B cell (primary cell): ENCODE measurements around the gene FERD3L. TPM values are rescaled to one million over a fixed set of nuclear protein-coding genes. Genes with fewer than 3 reads are reported as not detected.

Experiments
- ATAC-seq: fragments of 200-7000 bp; cut with Tn5 transposase; one replicate; pipeline ENCODE4 v1.10.0; 2021; ENCODE audit warnings: low read depth, mild to moderate bottlenecking, moderate number of reproducible peaks, moderate library complexity
- CTCF ChIA-PET: fragments of 350-600 bp; sonication (Branson Sonifier 250); formaldehyde crosslinking; loops from one replicate; lab custom pipeline; 2021; ENCODE audit warnings: antibody characterized with exemption, inconsistent platforms; lab: Charles Lee
- POLR2A ChIA-PET: fragments of 350-600 bp; sonication (Branson Sonifier 250); formaldehyde crosslinking; loops from one replicate; lab custom pipeline; 2021; ENCODE audit warnings: antibody characterized with exemption; lab: Charles Lee
- DNase-seq: peaks from one replicate; pipeline ENCODE4 v3.0.0; 2013
- H2AFZ ChIP-seq: 2 replicates; pipeline ENCODE4 v1.6.1; 2012; ENCODE audit warnings: mild to moderate bottlenecking, low read depth, low read length; ENCODE audit not compliant: insufficient read depth, poor library complexity, severe bottlenecking
- H3K27ac ChIP-seq, 2 donors: 1 replicate in 1 of 2; 2 replicates in 1 of 2; pipeline ENCODE4 v1.5.1; 2012 to 2013; ENCODE audit warnings: low read length in 2 of 2, mild to moderate bottlenecking in 2 of 2, moderate library complexity in 1 of 2
- H3K27me3 ChIP-seq, 4 experiments: fragments of 200-600 bp in 1 of 4; sonication (generic) in 1 of 4; replicated peaks in 1 of 4; 1 replicate in 2 of 4; 2 replicates in 2 of 4; pipeline versions ENCODE4 v1.6.1 to v1.7.0; 2013 to 2016; ENCODE audit warnings: low read length in 3 of 4, mild to moderate bottlenecking in 2 of 4, mixed read lengths in 1 of 4, moderate library complexity in 1 of 4; ENCODE audit not compliant: insufficient read depth in 4 of 4, control insufficient read depth in 3 of 4; ENCODE audit errors: control extremely low read depth in 1 of 4
- H3K36me3 ChIP-seq, 2 experiments: replicated peaks in 1 of 2; 1 replicate in 1 of 2; 2 replicates in 1 of 2; pipeline versions ENCODE4 v1.6.1 to v1.7.1; 2013; ENCODE audit warnings: low read length in 1 of 2; ENCODE audit not compliant: insufficient read depth in 2 of 2, control insufficient read depth in 1 of 2; ENCODE audit errors: control extremely low read depth in 1 of 2, extremely low read depth in 1 of 2
- H3K4me1 ChIP-seq, 2 donors: fragments of 200-600 bp in 1 of 2; sonication (generic) in 1 of 2; 1 replicate in 1 of 2; 2 replicates in 1 of 2; pipeline versions ENCODE4 v1.5.1 to v1.6.1; 2013 to 2017; ENCODE audit warnings: low read length in 2 of 2; ENCODE audit not compliant: control insufficient read depth in 2 of 2, insufficient read depth in 2 of 2
- H3K4me2 ChIP-seq: replicated peaks from 2 replicates; pipeline ENCODE3; 2012; ENCODE audit warnings: mild to moderate bottlenecking, low read depth, low read length; ENCODE audit not compliant: poor library complexity, severe bottlenecking
- H3K4me3 ChIP-seq, 5 experiments: fragments of 200-600 bp in 1 of 5; sonication (generic) in 1 of 5; 1 replicate in 3 of 5; 2 replicates in 2 of 5; pipeline versions ENCODE4 v1.5.1 to v1.7.0; 2011 to 2016; ENCODE audit warnings: low read length in 4 of 5, mild to moderate bottlenecking in 4 of 5, low read depth in 2 of 5, control low read depth in 1 of 5, moderate library complexity in 1 of 5; ENCODE audit not compliant: insufficient read depth in 1 of 5; ENCODE audit errors: control extremely low read depth in 1 of 5, extremely low read depth in 1 of 5
- H3K79me2 ChIP-seq: fragments of 200-600 bp; sonication (generic); one replicate; pipeline ENCODE4 v1.6.0; 2016; ENCODE audit warnings: low read length; ENCODE audit not compliant: control insufficient read depth, insufficient read depth
- H3K9ac ChIP-seq: fragments of 200-600 bp; sonication (generic); 2 replicates; pipeline ENCODE4 v1.6.1; 2017; ENCODE audit warnings: mild to moderate bottlenecking, low read length, moderate library complexity
- H3K9me3 ChIP-seq, 3 donors: one replicate each; pipeline versions ENCODE4 v1.6.1 to v1.7.1; 2013; ENCODE audit warnings: low read length in 2 of 3; ENCODE audit not compliant: control insufficient read depth in 2 of 3, insufficient read depth in 1 of 3; ENCODE audit errors: control extremely low read depth in 1 of 3
- H4K20me1 ChIP-seq: 2 replicates; pipeline ENCODE4 v1.6.0; 2012; ENCODE audit warnings: mild to moderate bottlenecking, low read length; ENCODE audit not compliant: insufficient read depth, control insufficient read depth, poor library complexity, severe bottlenecking
- H3K27ac Mint-ChIP-seq: one replicate; pipeline ENCODE4 v1.8.0; 2021; ENCODE audit warnings: mixed read lengths
- H3K27me3 Mint-ChIP-seq: one replicate; pipeline ENCODE4 v1.8.0; 2021; ENCODE audit warnings: mixed read lengths
- H3K4me1 Mint-ChIP-seq: one replicate; pipeline ENCODE4 v1.8.0; 2021; ENCODE audit warnings: mixed read lengths
- H3K4me3 Mint-ChIP-seq: one replicate; pipeline ENCODE4 v1.8.0; 2021; ENCODE audit warnings: mixed read lengths
- H3K9me3 Mint-ChIP-seq: one replicate; pipeline ENCODE4 v1.8.0; 2022; ENCODE audit warnings: mixed read lengths; ENCODE audit not compliant: insufficient read depth
- EZH2 ChIP-seq: IDR thresholded peaks from 2 replicates; pipeline ENCODE4 v1.6.1; 2012; ENCODE audit warnings: borderline replicate concordance, low read depth, mild to moderate bottlenecking, moderate library complexity, low read length; ENCODE audit not compliant: insufficient read depth, poor library complexity, severe bottlenecking
- WGBS: methylation state at CpG from one replicate; pipeline ENCODE4 v1.1.5; 2013; ENCODE audit warnings: missing lambda C conversion rate; ENCODE audit not compliant: insufficient coverage; 5-methylcytosine and 5-hydroxymethylcytosine counted together
- intact Hi-C: fragments of 100-400 bp; cut with micrococcal nuclease; formaldehyde crosslinking; loops from one replicate; pipeline ENCODE4 v1.10.0; 2022
- polyA plus RNA-seq: library from polyadenylated mRNA; depleted of rRNA; stranded (reverse); fragments of >200 nt; gene quantifications from 2 replicates; pipeline ENCODE4 v1.2.3, GENCODE V29; 2012
- total RNA-seq, 2 donors: library from RNA; stranded (reverse); fragments of 120-200 nt in 1 of 2; gene quantifications; 1 replicate in 1 of 2; 2 replicates in 1 of 2; pipeline versions ENCODE4 v1.2.3 to v1.2.4, GENCODE V29; 2013 to 2022
- TF ChIP-seq, protein P1 (sequence below): fragments of 200-600 bp; IDR thresholded peaks from one replicate; pipeline ENCODE4 v1.8.0; 2022; ENCODE audit warnings: antibody characterized with exemption, mild to moderate bottlenecking

Gene FERD3L
- total and polyA plus RNA-seq, 2 donors (not counting 1 experiment from before 2014, with no cell fraction given), result not detected

DNA sequence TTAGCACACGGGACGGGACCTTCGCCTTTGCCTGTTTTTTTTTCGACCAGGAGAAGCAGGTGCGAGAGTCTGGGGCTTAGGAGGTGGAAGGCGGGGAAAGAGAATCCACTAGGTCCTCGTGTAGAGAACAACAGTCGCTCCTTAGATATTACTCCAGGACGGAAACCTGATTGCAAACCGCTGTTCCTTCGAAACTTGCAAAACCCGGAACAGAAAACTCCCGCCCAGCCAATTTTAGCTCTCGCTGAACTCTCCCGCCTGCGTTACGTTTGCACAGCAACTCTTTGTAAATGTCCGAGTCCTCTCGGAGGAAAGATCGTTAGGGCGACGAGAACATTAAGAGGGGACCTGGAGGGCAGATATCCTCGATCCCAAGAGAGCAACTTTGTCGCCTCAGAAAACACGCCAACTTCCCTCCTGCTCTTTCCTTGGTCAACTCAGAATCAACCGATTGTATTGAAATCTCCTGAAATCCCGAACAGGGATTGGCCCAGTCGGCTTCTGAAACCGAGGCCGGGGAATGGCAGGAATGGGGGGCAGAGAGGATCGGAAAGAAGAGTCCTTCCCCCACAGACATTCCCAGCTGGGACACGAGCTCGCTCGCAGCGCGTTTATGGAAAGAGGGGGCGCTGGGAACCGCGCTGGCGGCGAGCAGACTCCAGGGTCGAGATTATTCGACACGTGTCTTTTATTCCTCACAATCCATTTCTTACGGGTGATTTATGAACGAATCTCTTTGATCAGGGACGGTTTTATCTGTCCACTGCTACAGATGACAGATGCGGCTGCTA lies 37.7 kb downstream of the FERD3L start:
- peaks cover 27 to 46% of the 10 kb centered on the region in 2 donors for H3K4me1 ChIP-seq
- TF ChIP-seq EZH2, result no peak
- TF ChIP-seq, protein P1, sequence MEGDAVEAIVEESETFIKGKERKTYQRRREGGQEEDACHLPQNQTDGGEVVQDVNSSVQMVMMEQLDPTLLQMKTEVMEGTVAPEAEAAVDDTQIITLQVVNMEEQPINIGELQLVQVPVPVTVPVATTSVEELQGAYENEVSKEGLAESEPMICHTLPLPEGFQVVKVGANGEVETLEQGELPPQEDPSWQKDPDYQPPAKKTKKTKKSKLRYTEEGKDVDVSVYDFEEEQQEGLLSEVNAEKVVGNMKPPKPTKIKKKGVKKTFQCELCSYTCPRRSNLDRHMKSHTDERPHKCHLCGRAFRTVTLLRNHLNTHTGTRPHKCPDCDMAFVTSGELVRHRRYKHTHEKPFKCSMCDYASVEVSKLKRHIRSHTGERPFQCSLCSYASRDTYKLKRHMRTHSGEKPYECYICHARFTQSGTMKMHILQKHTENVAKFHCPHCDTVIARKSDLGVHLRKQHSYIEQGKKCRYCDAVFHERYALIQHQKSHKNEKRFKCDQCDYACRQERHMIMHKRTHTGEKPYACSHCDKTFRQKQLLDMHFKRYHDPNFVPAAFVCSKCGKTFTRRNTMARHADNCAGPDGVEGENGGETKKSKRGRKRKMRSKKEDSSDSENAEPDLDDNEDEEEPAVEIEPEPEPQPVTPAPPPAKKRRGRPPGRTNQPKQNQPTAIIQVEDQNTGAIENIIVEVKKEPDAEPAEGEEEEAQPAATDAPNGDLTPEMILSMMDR, result no peak
- Mint-ChIP-seq H3K27ac (no peak overlapping the region), H3K9me3 (no peaks in the 10 kb centered on the region), H3K4me3 (peak overlapping the region; percentile 76), H3K4me1 (peaks cover 34% of the 10 kb centered on the region), H3K27me3 (peaks cover 88% of the 10 kb centered on the region)
- 3% methylated on average over 41 of the region's 48 CpGs for WGBS
- H4K20me1 ChIP-seq, result no peaks in the 10 kb centered on the region
- ATAC-seq (no peak), DNase-seq (peak; percentile 36)
- CTCF ChIA-PET, result no interaction called here
- H3K4me3 ChIP-seq, result peak overlapping the region in 2 of 5 experiments; percentile 2 to 28
- H3K9ac ChIP-seq, result no peak overlapping the region
- H3K79me2 ChIP-seq, result no peaks in the 10 kb centered on the region
- no peaks in the 10 kb centered on the region for H3K36me3 ChIP-seq
- peaks cover 0 to 80% (median 73%) of the 10 kb centered on the region in 4 experiments for H3K27me3 ChIP-seq
- no peak overlapping the region for H3K27ac ChIP-seq
- H3K4me2 ChIP-seq, result peak overlapping the region; percentile 61
- no peak overlapping the region for H2AFZ ChIP-seq
- intact Hi-C loops, result no loop called here
- POLR2A ChIA-PET, result no interaction called here
- H3K9me3 ChIP-seq, result peaks cover 0 to 29% (median 0%) of the 10 kb centered on the region in 3 donors

DNA sequence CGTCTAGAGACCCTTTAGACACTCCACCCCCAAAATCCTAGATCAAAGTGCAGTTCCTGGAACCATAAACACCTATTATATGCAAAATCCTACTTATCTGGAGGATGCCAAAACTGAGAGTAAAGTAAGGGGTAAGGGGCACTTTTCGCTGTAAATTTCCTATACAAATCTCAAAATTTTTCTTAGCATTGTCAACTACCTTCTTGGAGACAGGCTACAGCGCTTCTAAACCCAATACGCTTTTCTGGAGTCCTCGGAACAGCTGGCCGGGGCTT lies 38.2 kb downstream of the FERD3L start:
- H3K9me3 Mint-ChIP-seq, result no peaks in the 10 kb centered on the region
- WGBS, result 13% methylated on average over 4 of the region's 6 CpGs
- H3K4me3 Mint-ChIP-seq, result peak overlapping the region; percentile 76
- peak overlapping the region in 1 of 5 experiments; percentile 28 for H3K4me3 ChIP-seq
- H3K4me1 ChIP-seq, result peaks cover 22 to 41% of the 10 kb centered on the region in 2 donors
- H3K9ac ChIP-seq, result no peak overlapping the region
- H3K27ac Mint-ChIP-seq, result no peak overlapping the region
- peaks cover 32% of the 10 kb centered on the region for H3K4me1 Mint-ChIP-seq
- no peak overlapping the region for H3K27ac ChIP-seq
- ChIA-PET CTCF (no interaction called here), POLR2A (no interaction called here)
- H3K27me3 ChIP-seq, result peaks cover 0 to 81% (median 69%) of the 10 kb centered on the region in 4 experiments
- H4K20me1 ChIP-seq, result no peaks in the 10 kb centered on the region
- peaks cover 87% of the 10 kb centered on the region for H3K27me3 Mint-ChIP-seq
- no peaks in the 10 kb centered on the region for H3K36me3 ChIP-seq
- ATAC-seq, result no peak
- peak overlapping the region; percentile 61 for H3K4me2 ChIP-seq
- H2AFZ ChIP-seq, result no peak overlapping the region
- intact Hi-C loops, result no loop called here
- peak; percentile 25 for DNase-seq
- peaks cover 0 to 25% (median 0%) of the 10 kb centered on the region in 3 donors for H3K9me3 ChIP-seq
- peak; percentile 22 for TF ChIP-seq EZH2
- TF ChIP-seq, protein P1, result no peak
- no peaks in the 10 kb centered on the region for H3K79me2 ChIP-seq
